Activated effector memory CD4-positive, alpha-beta T cell treated with anti-CD3 and anti-CD28 coated beads, Interleukin-2, amount 50 U/mL, for 16 hours (primary cell): ENCODE data around the gene WNK1.
A peak's percentile ranks its signal among the peaks of the same experiment; 100 is the strongest.
"Not testable (repeated sequence)": the region's sequence is repeated elsewhere in the genome, so short reads cannot be mapped to it uniquely, and the experiment has no call there.

Source experiments
- DNase-seq: peaks from one replicate; pipeline ENCODE4 v3.0.0-alpha.2; 2020

Gene WNK1

DNA sequence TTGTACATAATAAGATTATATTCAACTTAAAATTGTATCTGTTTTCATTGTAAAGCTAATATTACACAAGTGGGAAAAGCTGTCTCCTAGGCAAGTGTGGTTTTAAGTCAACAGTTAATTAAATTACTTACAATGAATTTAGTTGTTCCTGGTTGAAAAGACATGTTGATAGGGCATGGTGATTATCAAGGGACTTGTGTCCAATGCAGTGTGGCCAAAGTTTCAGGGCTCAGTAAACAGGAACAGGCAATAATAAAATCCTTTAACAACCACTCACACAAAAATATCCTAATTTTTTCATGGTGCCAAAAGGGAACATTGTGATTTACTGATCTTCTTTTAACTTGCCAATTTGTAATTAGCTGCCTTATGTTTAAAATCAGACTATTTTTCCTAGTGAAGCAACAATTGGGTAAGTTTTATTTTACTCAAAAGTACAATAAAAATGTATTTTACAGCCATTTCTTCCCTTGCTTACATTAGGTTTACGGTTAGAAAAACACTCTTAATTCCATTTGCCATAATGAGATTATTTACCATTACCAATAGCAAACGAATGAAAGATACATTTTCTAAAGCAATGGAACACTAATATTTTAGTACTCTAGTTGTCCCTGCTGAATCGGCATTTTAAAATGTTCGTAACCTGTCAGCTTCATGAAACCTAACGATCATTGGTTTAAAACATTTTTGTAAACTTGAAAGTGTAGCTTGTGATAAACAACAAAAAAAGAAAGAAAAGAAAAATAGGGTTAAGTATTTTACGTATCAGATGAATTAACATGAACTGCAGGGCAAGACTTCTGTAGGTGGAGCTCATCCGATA lies 1.8 kb upstream of the WNK1 start:
- no peak for DNase-seq

- peak; percentile 94 for DNase-seq
Measured at GRCh38 chr12:751192-751998, 984 bp upstream of the WNK1 start.

GRCh38 chr12:752695-753610 lies 574 bp downstream of the WNK1 start:
- DNase-seq, result peak; percentile 80

DNA sequence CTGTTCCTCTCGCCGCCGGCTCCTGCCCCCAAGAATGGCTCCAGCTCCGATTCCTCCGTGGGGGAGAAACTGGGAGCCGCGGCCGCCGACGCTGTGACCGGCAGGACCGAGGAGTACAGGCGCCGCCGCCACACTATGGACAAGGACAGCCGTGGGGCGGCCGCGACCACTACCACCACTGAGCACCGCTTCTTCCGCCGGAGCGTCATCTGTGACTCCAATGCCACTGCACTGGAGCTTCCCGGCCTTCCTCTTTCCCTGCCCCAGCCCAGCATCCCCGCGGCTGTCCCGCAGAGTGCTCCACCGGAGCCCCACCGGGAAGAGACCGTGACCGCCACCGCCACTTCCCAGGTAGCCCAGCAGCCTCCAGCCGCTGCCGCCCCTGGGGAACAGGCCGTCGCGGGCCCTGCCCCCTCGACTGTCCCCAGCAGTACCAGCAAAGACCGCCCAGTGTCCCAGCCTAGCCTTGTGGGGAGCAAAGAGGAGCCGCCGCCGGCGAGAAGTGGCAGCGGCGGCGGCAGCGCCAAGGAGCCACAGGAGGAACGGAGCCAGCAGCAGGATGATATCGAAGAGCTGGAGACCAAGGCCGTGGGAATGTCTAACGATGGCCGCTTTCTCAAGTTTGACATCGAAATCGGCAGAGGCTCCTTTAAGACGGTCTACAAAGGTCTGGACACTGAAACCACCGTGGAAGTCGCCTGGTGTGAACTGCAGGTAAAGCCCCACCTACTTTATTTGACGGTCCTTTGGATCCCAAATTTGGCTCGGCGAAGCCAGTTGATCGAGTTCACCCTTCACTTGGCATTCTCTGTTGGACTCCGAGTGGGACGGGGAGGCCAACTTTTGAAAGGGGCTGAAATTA lies 1.5 kb downstream of the WNK1 start:
- peak; percentile 83 for DNase-seq

GRCh38 chr12:754473-754820 lies 2.1 kb downstream of the WNK1 start:
- no peak for DNase-seq

- no peak for DNase-seq
Measured at GRCh38 chr12:754851-755562, 2.6 kb downstream of the WNK1 start.

DNA sequence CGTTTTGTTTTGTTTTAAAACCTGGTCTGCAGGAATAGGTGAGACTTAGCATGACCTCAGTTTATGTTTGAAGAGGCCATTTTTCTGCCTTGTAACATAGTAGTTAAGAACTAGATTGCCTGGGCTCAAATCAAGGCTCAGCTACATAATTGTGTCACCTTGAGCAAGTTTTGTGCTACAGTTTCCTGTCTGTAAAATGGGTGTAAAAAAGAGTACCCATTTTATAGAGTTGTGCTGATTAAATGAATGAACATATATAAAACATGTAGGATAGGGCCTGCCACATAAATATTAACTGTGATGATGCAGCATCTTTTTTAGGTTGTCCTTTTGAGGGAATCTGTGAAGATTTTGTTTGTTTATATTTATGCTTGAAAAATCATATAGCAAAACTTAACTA lies 7.2 kb downstream of the WNK1 start:
- no peak for DNase-seq

GRCh38 chr12:761256-761655 lies 8.9 kb downstream of the WNK1 start:
- no peak for DNase-seq

- DNase-seq, result no peak
Measured at GRCh38 chr12:765840-766239, 13.5 kb downstream of the WNK1 start.

DNA sequence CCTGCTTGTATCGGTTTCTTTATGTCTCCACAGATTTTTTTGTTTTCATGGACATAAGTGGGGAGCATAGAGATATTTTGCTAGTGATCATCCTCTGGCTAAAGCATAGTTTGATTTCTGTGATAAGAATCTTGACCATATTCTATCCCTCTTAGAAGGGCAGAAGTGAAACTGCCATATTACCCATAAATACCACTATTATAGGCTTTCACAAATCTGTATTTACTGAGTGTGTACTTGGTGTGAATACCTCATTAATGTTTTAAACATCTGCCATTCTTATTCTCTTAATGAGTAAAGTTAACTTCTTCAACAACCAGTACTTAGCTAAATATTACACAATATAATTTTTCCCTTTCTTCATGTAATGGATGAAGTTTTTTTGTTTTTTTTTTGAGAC lies 16.1 kb downstream of the WNK1 start:
- DNase-seq, result no peak

GRCh38 chr12:770479-770878 lies 18.1 kb downstream of the WNK1 start:
- no peak for DNase-seq

DNA sequence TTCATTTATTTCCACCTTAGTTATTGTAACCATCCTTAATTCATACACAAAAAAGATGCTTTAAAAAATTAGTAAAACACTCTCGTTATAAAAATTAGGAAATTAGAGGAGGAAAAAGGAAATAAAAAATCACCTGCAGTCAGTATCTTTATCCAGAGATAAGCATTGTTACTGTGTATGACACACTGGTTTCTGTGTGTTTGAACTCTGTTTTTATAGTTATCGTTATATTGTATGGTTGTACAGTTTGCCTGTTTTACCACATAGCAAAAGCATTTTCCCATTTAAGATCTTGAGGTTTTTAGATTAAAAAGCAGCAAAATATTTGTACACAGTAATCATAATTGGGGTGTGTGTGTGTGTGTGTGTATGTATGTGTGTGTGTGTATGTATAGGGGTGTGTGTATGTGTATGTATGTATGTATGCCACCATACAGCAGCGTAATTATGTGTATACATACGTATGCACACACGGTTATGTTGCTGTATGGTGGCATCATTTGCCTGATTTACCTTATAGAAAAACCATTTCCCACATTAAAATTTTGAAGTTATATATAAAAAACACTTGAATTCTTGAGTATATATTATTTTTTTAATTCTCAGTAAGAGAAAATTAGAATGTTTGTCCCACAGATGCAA lies 19.8 kb downstream of the WNK1 start:
- DNase-seq, result no peak

GRCh38 chr12:774051-774614 lies 21.8 kb downstream of the WNK1 start:
- no peak for DNase-seq

GRCh38 chr12:775973-776771 lies 23.8 kb downstream of the WNK1 start:
- peak; percentile 59 for DNase-seq

DNA sequence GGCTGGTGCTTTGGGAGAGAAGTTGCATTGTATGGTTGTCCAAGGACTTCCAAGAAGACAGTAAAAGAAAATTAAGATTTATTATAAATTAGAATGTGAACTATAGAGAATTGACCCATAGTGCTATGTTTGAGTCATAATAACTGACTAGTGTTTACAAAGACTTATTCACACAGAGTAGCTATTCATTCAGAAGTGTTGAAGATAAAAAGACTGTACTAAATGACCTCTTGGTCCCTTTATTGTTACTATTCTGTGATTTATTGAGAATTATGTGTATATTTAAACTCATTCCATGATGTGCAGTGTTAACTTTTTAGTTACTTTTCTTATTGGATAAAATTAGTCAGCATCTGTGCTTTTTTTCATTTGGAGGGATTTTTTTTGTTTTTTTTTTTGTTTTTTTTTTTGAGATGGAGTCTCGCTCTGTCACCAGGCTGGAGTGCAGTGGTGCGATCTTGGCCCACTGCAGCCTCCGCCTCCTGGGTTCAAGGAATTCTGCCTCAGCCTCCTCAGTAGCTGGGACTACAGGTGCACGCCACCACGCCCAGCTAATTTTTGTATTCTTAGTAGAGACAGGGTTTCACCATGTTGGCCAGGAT lies 24.5 kb downstream of the WNK1 start:
- DNase-seq, result not testable (repeated sequence)

GRCh38 chr12:777550-778047 lies 25.2 kb downstream of the WNK1 start:
- DNase-seq, result no peak

DNA sequence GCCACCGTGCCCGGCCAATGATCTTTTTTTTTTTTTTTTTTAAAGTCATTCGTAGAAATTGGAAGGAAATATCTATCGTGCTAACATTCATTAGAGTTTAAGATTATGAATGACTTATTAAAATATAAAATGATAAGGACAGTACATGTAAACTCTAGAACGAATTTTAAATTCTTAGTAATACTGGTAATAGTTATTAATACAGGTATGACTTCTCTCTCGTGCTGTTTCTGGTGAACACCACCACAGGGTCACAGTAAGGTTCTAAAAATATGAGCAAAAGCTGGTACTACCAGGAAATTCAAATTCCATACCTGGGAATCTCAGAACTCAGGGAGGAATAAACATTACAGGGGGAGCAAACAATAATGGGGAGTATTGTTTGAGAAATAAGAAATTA lies 26.2 kb downstream of the WNK1 start:
- DNase-seq, result no peak

DNA sequence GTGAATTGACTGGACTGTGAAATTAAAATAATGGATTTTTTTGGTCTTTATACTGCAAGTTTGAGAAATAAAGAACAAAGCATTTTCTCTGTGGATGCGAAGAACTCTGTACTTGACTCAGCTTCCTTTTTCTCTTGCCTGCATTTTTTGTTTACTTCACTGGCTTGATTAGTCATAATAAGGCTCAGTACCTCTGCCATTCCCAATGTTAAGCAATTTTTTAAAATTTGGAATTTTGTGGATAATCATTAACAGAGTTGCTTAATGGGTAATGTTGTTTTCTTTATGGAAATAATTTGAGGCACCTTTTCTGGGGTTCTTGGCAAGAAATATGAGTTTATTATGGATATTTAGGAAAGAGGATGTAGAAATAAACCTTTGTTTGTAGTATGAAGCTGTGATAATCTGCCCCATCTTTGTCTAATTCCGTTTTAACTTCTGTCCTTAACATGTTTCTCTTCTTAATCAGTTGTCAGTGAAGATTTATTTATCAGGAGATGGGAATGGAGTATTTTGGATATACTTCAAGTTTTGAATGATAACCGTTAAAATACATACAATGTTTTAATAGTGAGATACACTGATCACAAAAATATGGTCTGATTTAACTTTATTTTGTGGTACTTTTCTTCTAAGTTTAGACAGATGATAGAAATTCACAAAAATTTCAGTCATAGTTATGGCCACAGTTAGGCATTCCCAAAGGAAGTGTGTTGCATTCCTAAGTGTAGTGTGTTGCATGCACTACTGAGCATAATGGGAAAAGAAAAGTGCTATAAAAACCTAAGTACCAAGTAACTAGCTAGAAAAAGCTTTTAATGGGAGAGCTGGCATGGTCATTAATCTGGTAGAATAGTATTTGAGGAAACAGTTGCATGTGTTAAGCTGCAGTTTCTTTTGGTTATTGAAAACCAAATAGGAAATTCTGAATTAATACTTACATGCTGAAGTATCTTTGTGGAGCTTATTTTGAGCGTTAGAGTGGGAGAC lies 27.7 kb downstream of the WNK1 start:
- DNase-seq, result no peak
